ENCODE data around the gene AGFG2.

The AGFG2 gene

DNA sequence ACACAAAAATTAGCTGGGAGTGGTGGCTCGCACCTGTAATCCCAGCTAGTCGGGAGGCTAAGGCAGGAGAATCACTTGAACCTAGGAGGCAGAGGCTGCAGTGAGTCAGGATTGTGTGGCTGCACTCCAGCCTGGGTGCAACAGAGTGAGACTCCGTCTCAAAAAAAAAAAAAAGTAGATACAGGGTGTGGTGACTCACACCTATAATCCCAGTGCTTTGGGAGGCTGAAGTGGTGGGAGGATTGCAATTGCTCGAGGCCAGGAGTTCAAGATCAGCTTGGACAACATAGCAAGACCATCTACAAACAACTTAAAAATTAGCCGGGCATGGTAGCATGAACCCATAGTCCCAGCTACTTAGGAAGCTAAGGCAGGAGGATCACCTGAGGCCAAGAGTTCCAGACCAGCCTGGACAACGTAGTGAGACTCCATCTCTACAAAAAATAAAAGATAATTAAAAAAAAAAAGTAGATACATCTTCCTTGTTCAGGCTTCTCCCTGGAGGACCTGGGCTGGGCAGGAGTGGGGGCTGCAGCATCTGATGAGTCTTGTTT lies 75.4 kb downstream of the AGFG2 start:
- DNase-seq = no peak
